DMS114 treated with DMSO at 0.1 percent for 48 hours (cell line): ENCODE results near the gene VAMP7.
"Not testable (repeated sequence)": the region's sequence is repeated elsewhere in the genome, so short reads cannot be mapped to it uniquely, and the experiment has no call there.

Source experiments
- DNase-seq: peaks from one replicate; lab custom pipeline; 2025; ENCODE audit not compliant: unreplicated experiment; lab: John Stamatoyannopoulos, UW

Gene VAMP7

GRCh38 chrX:155900765-155901164 lies 19.6 kb downstream of the VAMP7 start:
- DNase-seq: no peak

- DNase-seq: not testable (repeated sequence)
Observed at GRCh38 chrX:155907661-155908060, 26.5 kb downstream of the VAMP7 start.

GRCh38 chrX:155923200-155923599 lies 42.1 kb downstream of the VAMP7 start:
- DNase-seq: no peak

- DNase-seq: not testable (repeated sequence)
Observed at GRCh38 chrX:155930852-155931618, 49.9 kb downstream of the VAMP7 start.

GRCh38 chrX:155938132-155938531 lies 57.0 kb downstream of the VAMP7 start:
- no peak for DNase-seq

- no peak for DNase-seq
Observed at GRCh38 chrX:155949098-155949497, 68.0 kb downstream of the VAMP7 start.

- DNase-seq: no peak
Observed at GRCh38 chrX:155951237-155951789, 70.2 kb downstream of the VAMP7 start.

- DNase-seq: no peak
Observed at GRCh38 chrX:155953055-155953454, 71.9 kb downstream of the VAMP7 start.

GRCh38 chrX:155954793-155955192 lies 73.6 kb downstream of the VAMP7 start:
- DNase-seq: no peak

GRCh38 chrX:155956099-155956498 lies 75.0 kb downstream of the VAMP7 start:
- no peak for DNase-seq

- no peak for DNase-seq
Observed at GRCh38 chrX:155956649-155957048, 75.5 kb downstream of the VAMP7 start.

GRCh38 chrX:155957843-155958242 lies 76.7 kb downstream of the VAMP7 start:
- DNase-seq: no peak

GRCh38 chrX:155959018-155959587 lies 78.0 kb downstream of the VAMP7 start:
- no peak for DNase-seq

- no peak for DNase-seq
Observed at GRCh38 chrX:155962906-155963305, 81.8 kb downstream of the VAMP7 start.

- peak; percentile 49 for DNase-seq
Observed at GRCh38 chrX:155966876-155967275, 85.7 kb downstream of the VAMP7 start.

GRCh38 chrX:155967653-155968325 lies 86.6 kb downstream of the VAMP7 start:
- no peak for DNase-seq

GRCh38 chrX:155968326-155968661 lies 87.1 kb downstream of the VAMP7 start:
- DNase-seq: no peak

GRCh38 chrX:155968791-155969190 lies 87.6 kb downstream of the VAMP7 start:
- no peak for DNase-seq

- DNase-seq: not testable (repeated sequence)
Observed at GRCh38 chrX:155971658-155972057, 90.5 kb downstream of the VAMP7 start.

- not testable (repeated sequence) for DNase-seq
Observed at GRCh38 chrX:155972241-155972640, 91.1 kb downstream of the VAMP7 start.

GRCh38 chrX:155983326-155983725 lies 102.2 kb downstream of the VAMP7 start:
- DNase-seq: no peak

GRCh38 chrX:155985208-155985607 lies 104.1 kb downstream of the VAMP7 start:
- DNase-seq: no peak
